Glomerular visceral epithelial cell (primary cell): Measurements from ENCODE around the gene ZNF614.
A peak's percentile ranks its signal among the peaks of the same experiment; 100 is the strongest.
"Not testable (repeated sequence)": the region's sequence is repeated elsewhere in the genome, so short reads cannot be mapped to it uniquely, and the experiment has no call there.

Experiments used
- DNase-seq: peaks from one replicate; pipeline ENCODE4 v3.0.0-alpha.2; 2016; ENCODE audit errors: extremely low spot score

Gene ZNF614

DNA sequence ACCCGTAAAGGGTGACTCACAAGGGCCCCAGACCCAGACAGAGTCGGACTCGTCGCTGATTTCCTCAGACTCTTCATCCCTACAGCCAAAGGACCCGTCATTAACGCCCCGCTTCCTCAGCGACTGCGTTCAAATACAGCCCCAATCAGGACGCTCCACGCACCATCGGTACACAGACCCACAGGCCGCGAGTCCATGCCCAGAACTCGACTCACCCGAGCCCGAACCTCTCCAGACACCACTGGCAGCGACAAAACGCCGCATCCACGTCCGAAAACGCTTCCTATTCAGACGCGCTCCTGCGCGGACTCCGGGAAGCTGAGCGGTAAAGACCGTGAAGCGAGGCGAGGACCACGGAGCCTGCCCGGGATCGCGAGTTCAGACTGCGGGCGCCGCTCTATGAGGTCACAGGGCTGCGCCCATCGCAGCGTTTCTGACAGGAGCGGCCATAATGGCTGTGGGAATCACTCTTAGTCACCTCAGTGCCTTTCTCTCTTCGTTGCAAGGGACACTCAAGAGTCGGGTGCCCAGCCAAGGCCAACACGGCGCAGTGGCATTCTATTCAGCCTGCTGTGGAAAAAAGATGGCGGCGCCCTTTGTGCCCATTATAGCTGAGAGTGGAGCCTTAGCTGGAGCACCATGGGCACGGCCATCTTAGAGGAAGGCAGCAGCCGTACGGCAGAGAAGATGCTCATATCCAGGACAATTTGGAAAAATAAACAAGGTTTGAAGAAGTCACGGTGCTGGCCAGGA is at the start of gene ZNF614:
Gene ZNF614 (minus strand): TSS at position 353 of the 753 bp plus-strand sequence. CDS start 2,634 bp downstream, outside the sequence.
- peak; percentile 83 for DNase-seq

DNA sequence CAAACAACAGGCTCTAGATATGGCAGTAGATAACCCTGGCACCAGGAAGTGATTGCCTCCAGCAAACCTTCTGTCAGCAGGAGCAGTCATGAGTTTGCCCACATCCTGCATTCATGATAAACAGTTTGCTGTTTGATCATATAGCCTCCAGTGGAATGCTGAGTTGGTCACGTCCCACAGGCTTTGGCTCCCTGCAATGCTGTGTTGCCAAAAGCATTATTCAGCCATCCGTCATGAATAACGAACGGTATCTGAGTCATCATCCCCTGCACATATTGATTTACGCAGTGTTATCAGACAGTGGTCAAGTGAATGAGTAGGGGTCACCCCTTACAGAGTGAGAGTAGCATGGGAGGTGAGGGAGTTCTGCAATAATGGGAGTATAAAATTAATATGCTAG is 42.3 kb upstream of the ZNF614 start:
- no peak for DNase-seq

DNA sequence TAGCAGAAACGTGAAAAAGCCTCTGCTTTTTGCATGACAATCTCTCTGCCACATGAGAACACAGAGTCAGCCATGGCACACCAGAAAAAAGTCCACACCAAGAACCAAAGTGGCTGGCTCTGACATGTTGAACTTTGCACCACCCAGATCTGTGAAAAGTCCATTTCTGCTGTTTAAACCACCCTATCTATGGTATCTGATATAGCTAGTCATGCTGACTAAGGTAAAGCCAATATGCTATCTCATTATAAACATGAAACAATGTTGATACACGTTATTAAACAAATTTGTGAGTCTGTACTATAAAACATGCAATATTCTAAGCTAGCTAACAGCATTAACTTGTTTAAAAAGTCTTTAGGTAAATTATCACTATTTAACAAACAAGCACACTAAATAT is 41.5 kb upstream of the ZNF614 start:
- no peak for DNase-seq

DNA sequence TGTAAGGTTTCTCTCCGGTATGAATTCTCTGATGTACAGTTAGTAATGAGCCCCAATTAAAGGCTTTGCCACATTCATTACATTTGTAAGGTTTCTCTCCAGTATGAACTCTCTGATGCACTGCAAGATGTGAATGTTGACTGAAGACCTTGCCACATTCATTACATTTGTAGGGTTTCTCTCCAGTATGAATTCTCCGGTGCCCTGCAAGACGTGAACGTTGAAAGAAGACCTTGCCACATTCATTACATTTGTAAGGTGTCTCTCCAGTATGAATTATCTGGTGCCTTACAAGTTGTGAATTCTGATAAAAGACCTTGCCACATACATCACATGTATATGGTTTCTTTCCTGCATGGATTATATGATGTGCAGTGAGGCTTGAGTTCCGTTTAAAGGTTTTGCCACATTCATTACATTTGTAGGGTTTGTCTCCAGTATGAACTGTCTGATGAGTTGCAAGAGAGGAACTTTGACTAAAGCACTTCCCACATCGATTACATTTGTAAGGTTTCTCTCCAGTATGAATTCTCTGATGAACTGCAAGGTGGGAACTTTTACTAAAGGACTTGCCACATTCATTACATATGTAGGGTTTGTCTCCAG is 38.2 kb upstream of the ZNF614 start:
- no peak for DNase-seq

DNA sequence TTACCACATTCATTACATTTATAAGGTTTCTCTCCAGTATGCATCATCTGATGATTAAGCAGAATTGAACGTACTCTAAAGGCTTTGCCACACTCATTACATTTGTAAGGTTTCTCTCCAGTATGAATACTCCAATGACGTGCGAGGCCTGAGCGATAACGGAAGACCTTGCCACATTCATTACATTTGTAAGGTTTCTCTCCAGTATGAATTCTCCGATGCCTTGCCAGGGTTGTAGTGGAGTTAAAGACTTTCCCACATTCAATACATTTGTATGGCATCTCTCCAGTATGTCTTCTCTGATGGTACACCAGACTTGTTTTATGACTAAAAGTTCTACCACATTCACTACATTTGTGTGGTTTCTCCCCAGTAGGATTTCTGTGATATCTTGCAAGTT is 37.2 kb upstream of the ZNF614 start:
- DNase-seq: no peak

DNA sequence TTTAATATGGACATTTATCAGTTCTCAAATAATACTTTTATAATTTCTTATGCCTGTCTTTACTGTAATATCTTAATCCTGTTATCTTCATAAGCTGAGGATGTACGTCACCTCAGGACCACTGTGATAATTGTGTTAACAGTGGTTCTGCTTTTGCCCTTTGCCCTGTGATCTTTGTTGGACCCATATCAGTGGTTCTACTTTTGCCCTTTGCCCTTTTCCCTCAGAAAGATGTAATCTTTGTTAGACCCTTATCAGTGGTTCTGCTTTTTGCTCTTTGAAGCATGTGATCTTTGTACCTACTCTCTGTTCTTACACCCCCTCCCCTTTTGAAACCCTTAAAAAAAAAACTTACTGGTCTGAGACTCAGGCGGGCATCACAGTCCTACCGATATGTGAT is 28.3 kb upstream of the ZNF614 start:
- not testable (repeated sequence) for DNase-seq

DNA sequence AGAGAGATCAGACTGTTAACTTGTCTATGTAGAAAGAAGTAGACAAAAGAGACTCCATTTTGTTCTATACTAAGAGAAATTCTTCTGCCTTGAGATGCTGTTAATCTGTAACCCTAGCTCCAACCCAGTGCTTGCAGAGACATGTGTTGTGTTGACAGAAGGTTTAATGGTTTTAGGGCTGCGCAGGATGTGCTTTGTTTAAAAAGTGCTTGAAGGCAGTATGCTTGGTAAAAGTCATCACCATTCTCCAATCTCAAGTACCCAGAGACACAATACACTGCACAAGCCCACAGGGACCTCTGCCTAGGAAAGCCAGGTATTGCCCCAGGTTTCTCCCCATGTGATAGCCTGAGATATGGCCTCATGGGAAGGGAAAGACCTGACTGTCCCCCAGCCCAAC is 23.6 kb upstream of the ZNF614 start:
- DNase-seq: not testable (repeated sequence)

DNA sequence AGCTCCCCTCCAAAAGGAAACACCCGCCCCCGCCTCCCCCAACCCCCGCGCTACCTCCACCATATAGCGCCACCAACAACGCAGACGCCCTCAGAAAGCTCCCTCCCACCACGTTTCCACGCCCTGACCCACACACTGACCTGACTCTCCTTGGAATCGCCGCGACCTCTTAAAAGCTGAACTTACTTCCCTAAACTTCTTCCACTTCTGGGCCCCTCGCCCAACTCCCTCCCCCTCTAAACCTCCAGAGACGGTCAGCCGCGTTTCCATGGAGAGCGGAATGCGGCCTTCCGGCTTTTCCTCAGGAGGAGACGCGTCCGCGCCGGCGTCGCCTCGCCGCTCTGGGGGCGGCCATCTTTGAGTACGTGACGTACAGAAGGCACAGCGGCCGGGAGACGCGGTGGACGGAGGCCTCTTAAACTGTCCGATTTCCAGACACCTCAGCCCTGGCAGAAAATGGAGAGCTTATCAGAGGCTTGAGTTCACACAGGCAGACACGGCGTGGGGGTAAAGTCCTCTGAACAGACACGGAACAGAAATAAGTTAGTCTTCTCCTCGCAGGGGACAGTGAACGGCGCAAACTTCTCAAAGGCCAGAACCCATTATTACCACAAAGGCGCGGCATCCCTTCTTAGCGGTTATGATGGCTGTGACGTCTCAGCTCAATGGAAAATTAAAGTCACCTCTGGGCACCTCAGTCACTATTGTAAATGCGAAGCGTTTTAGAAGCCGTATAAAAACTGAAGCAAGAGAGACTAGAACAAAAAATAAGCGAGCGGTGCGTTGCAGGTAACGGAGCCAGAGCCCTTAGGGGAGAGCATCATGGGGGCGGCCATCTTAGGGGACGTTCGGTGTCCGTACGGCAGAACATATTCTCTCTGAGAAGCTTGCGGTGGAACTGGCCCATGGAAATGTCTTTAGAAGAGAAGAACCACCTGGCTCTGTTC is 20.6 kb upstream of the ZNF614 start, which contains the start of gene ZNF432:
Gene ZNF432 (minus strand): TSS at position 284 of the 947 bp plus-strand sequence. CDS start 1,970 bp downstream, outside the sequence.
- peak; percentile 85 for DNase-seq

DNA sequence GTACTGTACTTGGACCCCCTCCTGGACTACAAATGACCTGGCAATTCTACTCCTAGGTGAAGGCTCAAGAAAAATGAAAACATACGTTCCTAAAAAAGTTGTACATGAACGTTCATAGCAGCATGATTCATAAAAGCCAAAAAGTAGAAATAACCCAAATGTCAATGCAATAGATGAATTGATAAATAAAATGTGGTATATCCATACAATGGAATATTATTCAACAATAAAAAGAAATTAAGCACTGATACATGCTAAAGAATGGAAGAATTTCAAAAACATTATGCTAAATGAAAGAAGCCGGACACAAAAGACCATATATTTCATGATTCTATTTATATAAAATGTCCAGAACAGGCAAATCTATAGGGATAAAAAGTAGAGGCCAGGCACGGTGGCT is 11.0 kb upstream of the ZNF614 start:
- DNase-seq: no peak

DNA sequence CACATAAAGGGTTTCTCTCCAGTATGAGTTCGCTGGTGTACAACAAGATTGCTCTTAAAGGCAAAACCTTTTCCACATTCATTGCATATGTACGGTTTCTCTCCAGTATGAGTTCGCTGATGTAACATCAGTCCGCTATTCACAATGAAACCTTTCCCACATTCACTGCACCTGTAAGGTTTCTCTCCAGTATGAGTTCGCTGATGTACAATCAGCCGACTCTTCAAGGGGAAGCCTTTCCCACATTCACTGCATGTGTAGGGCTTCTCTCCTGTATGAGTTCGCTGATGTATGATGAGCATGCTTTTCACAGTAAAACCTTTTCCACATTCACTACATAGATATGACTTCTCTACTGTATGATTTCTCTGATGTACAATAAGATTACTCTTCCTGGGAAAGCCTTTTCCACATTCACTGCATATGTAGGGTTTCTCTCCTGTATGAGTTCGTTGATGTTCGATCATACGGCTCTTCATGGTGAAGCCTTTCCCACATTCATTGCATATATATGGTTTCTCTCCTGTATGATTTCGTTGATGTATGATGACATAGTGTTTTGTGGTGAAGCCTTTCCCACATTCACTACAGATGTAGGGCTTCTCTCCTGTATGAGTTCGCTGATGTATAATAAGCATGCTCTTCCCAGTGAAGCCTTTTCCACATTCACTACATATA is 6.0 kb upstream of the ZNF614 start:
- no peak for DNase-seq

DNA sequence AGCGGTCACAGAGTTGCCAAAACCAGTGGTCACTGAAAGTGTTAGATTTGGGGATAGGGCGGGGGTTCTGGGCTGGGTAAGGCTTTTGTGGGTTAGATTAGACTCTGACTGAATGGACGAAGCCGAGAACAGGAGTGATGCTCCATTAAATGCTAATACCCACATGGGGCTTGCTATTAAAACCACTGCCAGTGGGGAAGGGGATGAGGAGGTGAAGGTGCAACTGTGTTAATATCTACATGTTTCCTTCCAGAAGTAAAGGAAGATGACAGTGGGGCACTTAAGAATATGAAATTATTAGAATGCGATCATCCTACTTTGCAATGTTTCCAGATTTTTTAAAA is 573 bp upstream of the ZNF614 start:
- no peak for DNase-seq

DNA sequence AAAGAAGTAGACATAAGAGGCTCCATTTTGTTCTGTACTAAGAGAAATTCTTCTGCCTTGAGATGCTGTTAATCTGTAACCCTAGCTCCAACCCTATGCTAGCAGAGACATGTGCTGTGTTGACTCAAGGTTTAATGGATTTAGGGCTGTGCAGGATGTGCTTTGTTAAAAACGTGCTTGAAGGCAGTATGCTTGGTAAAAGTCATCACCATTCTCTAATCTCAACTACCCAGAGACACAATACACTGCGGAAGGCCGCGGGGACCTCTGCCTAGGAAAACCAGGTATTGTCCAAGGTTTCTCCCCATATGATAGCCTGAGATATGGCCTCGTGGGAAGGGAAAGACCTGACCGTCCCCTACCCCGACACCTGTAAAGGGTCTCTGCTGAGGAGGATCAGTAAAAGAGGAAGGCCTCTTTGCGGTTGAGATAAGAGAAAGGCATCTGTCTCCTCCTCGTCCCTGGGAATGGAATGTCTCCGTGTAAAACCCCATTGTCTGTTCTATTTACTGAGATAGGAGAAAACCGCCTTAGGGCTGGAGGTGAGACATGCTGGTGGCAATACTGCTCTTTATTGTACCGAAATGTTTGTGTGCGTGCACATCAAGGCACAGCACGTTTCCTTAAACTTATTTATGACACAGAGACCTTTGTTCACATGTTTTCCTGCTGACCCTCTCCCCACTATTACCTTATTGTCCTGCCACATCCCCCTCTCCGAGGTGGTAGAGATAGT is 1.8 kb downstream of the ZNF614 start:
- DNase-seq: not testable (repeated sequence)

DNA sequence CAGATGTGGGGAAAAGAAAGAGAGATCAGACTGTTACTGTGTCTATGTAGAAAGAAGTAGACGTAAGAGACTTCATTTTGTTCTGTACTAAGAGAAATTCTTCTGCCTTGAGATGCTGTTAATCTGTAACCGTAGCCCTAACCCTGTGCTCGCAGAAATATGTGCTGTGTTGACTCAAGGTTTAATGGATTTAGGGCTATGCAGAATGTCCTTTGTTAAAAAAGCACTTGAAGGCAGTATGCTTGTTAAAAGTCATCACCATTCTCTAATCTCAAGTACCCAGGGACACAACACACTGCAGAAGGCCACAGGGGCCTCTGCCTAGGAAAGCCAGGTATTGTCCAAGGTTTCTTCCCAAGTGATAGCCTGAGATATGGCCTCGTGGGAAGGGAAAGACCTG is 3.7 kb downstream of the ZNF614 start:
- DNase-seq: not testable (repeated sequence)

DNA sequence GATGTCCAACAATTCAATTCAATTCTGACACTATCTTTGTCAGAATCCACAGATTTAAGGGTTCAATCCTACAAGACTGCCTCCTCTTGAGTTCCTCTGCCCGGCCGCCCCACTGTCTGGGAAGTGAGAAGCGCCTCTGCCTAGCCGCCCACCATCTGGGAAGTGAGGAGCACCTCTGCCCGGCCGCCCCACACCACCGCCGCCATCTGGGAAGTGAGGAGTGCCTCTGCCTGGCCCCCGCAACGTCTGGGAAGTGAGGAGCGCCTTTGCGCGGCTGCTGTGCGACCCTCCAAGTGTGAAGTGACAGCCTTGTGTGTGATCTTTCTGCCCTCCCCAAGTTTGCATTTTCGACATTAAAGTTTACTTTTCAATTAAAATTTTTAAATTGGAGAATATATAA is 6.0 kb downstream of the ZNF614 start:
- DNase-seq: no peak

DNA sequence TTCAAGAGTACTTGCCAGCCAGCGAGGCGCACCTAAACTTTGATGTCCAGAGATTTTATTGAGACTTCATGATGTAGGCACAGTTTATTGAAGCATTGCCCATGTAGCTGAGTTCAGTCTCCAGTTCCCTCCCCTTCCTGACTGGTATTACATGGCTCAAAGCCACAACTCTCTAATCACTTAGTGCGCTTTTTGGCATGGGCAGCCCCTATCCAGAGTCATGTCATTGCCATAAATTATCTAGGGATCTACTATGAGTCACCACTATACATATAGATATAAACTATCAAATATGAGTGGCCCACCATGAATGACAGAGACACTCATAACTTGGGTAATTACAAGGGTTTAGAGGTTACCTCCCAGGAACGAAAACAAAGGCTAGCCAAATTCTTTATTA is 7.7 kb downstream of the ZNF614 start:
- no peak for DNase-seq

DNA sequence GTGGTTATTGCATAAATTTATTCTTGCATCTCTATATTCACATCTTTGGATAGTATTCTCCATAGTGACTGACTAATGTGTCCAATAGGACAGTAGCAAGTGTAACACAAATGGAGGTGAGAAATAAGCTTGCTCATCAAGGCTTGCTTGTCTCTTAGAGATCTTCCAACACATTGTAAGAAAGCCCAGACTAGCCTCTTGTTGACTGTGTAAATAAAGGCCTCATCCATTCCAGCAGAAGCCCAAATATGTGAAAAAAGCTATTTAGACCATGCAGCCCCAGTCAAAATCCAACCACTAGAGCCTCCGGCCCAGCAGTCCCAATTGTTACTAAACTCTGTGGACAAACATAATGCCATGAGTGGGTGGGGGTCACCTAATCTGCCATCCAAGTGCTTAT is 17.5 kb downstream of the ZNF614 start:
- no peak for DNase-seq

DNA sequence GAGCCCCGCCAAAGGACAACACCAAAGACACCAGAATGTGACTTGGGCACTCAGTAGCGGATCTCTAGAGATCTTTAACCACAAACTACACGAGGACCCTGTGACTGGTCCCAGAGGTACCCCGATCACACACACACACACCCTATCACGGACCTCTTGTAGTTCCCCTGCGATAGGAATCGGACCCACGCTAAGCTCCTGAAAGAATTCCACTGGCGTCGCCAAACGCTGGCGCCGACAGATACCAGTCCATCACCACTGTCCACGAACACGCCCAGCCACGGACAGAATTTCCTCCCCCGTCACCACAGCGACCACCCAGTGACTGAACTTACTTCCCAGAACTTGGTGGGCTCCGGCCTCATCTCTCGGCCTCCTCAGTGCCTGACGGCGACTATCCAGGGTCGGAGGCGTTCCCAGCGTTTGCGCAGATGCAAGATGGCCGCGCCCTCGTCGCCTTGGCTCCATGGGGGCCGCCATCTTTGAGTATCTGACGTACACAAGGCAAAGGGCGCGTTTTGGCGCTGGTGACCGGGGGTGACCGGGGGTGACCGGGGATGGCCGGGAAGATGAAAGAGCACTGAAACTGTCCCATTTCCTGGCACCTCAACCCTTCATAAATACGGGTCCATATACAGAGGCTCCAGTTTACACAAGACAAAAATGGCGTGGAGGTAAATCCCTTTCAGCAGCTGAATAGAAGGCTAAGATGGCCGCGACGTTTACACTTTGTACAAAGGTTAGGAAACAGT is 20.2 kb downstream of the ZNF614 start, which contains the start of gene ZNF615:
Gene ZNF615 (minus strand): TSS at position 406 of the 752 bp plus-strand sequence. CDS start 4,500 bp downstream, outside the sequence.
- peak; percentile 83 for DNase-seq

DNA sequence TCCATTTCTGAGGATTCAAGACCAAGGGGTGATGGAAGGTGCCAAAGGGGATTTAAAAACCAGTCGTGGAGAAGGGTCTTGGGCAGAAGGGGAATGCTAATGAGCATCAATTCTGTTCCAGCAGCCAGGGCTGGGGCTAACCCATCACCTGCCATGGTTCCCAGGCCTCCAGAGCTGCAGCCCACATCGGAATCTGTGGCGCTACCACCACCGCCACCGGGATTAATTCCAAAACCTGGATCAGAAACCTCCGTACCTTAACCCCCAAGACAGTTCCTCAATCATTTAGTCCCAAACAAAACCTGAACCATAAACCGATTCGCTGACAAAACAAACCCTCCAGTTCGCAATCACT is 20.8 kb downstream of the ZNF614 start:
- DNase-seq: no peak

DNA sequence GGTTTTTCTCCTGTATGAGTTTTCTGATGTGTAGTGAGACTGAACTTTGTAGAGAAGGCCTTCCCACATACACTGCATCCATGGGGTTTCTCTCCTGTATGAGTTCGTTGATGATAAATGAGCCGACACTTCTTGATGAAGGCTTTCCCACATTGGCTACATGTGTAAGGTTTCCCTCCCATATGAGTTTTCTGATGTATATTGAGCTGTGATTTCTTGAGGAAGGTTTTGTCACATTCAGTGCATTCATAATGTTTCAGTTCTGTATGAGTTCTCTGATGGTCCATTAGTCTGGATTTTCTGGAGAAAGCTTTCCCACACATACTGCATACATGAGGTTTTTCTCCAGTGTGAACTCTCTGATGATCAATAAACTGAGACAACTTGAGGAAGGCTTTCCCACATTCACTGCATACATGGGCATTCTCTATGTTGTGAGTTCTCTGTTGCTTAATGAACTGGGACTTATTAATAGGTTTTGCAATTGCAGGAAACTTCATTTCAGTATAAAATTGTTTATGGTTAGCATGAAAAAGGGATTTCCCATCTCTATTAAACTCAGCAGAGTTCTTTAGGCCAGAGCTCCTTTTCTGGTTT is 34.0 kb downstream of the ZNF614 start:
- no peak for DNase-seq

DNA sequence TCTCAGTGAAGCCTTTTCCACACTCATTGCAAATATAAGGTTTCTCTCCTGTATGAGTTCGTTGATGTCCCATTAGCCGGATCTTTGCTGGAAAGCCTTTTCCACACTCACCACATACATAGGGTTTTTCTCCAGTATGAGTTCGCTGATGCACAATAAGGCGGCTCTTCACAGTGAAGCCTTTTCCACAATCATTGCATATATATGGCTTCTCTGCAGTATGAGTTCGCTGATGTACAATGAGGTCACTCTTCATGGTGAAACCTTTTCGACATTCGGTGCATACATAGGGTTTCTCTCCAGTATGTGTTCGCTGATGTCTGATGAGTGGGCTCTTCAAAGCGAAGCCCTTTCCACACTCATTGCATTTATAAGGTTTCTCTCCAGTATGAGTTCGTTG is 34.8 kb downstream of the ZNF614 start:
- no peak for DNase-seq
